ENCODE data around the gene MEN1.
"Not testable (repeated sequence)": the region's sequence is repeated elsewhere in the genome, so short reads cannot be mapped to it uniquely, and the experiment has no call there.

Gene MEN1

GRCh38 chr11:64834031-64834722, 23.8 kb upstream of the MEN1 start:
- no peak for DNase-seq
- intact Hi-C loops (cut with DNase I): no loop called here

GRCh38 chr11:64833509-64833908, 23.2 kb upstream of the MEN1 start:
- intact Hi-C loops (cut with DNase I): no loop called here

GRCh38 chr11:64833198-64833502, 22.8 kb upstream of the MEN1 start:
- intact Hi-C loops (cut with DNase I): no loop called here
- no peak for DNase-seq

More at GRCh38 chr11:64833509-64833908, 23.2 kb upstream of the MEN1 start:
- no peak for DNase-seq

- no peak for DNase-seq
- intact Hi-C loops (cut with DNase I): no loop called here
Observed at GRCh38 chr11:64832467-64833197, 22.3 kb upstream of the MEN1 start.

- DNase-seq: no peak
- intact Hi-C loops (cut with DNase I): no loop called here
Observed at GRCh38 chr11:64831411-64831891, 21.1 kb upstream of the MEN1 start.

- no peak for DNase-seq
- intact Hi-C loops (cut with DNase I): no loop called here
Observed at GRCh38 chr11:64829536-64830251, 19.3 kb upstream of the MEN1 start.

GRCh38 chr11:64827451-64827839, 17.1 kb upstream of the MEN1 start:
- intact Hi-C loops (cut with DNase I): no loop called here
- DNase-seq: no peak

GRCh38 chr11:64826578-64827450, 16.5 kb upstream of the MEN1 start:
- intact Hi-C loops (cut with DNase I): no loop called here
- no peak for DNase-seq

GRCh38 chr11:64826062-64826461, 15.7 kb upstream of the MEN1 start:
- intact Hi-C loops (cut with DNase I): no loop called here
- no peak for DNase-seq

- intact Hi-C loops (cut with DNase I): no loop called here
- DNase-seq: no peak
Observed at GRCh38 chr11:64823568-64824119, 13.3 kb upstream of the MEN1 start.

- intact Hi-C loops (cut with DNase I): no loop called here
- no peak for DNase-seq
Observed at GRCh38 chr11:64817476-64817875, 7.1 kb upstream of the MEN1 start.

GRCh38 chr11:64815433-64815832, 5.1 kb upstream of the MEN1 start:
- intact Hi-C loops (cut with DNase I); DNase-seq: not testable (repeated sequence)

- intact Hi-C loops (cut with DNase I): no loop called here
- DNase-seq: no peak
Observed at GRCh38 chr11:64814712-64815187, 4.4 kb upstream of the MEN1 start.

GRCh38 chr11:64813826-64814225, 3.5 kb upstream of the MEN1 start:
- no peak for DNase-seq
- intact Hi-C loops (cut with DNase I): no loop called here

GRCh38 chr11:64810891-64811272, 531 bp upstream of the MEN1 start:
- peak in 1 of 10 donors; percentile 26 for DNase-seq
- intact Hi-C loops (cut with DNase I): no loop called here

GRCh38 chr11:64809781-64810241, 540 bp downstream of the MEN1 start:
- intact Hi-C loops (cut with DNase I): no loop called here
- DNase-seq: no peak

- intact Hi-C loops (cut with DNase I): no loop called here
- peak in 1 of 10 donors; percentile 10 for DNase-seq
Observed at GRCh38 chr11:64805481-64805880, 4.9 kb downstream of the MEN1 start.

- intact Hi-C loops (cut with DNase I): no loop called here
- peak in 1 of 10 donors; percentile 81 for DNase-seq
Observed at GRCh38 chr11:64804346-64805210, 5.8 kb downstream of the MEN1 start.

- intact Hi-C loops (cut with DNase I): no loop called here
- no peak for DNase-seq
Observed at GRCh38 chr11:64803846-64804345, 6.5 kb downstream of the MEN1 start.
